Right lobe of liver (tissue), 4 donors: ENCODE data around the gene SYTL3.
"Not testable (repeated sequence)": the region's sequence is repeated elsewhere in the genome, so short reads cannot be mapped to it uniquely, and the experiment has no call there.

Source experiments
- CTCF ChIP-seq, 4 donors: fragments of 200-600 bp in 3 of 4; fragments of 450-650 bp in 1 of 4; IDR thresholded peaks; one replicate each; pipeline versions ENCODE4 v1.5.1 to v1.8.0; 2016 to 2022; ENCODE audit warnings: antibody characterized with exemption in 4 of 4, mild to moderate bottlenecking in 2 of 4
- POLR2A ChIP-seq: fragments of 450-650 bp; IDR thresholded peaks from one replicate; pipeline ENCODE4 v1.6.1; 2017; ENCODE audit warnings: antibody characterized with exemption, mild to moderate bottlenecking
- donor health status: DM: no; HTN: no; CAD: no.
- donor health status: DM: no; HTN: no; CAD: no.
- donor health status: DM: no; HTN: yes; CAD: no.

- TF ChIP-seq CTCF (IDR thresholded peaks at IDR 0.05); POLR2A: not testable (repeated sequence)
Observed at GRCh38 chr6:158701268-158701667, 51.4 kb downstream of the SYTL3 start.
